Kidney epithelial cell (primary cell): Measurements from ENCODE around the gene PLXNA2. TPM values are rescaled to one million over a fixed set of nuclear protein-coding genes. Genes with fewer than 3 reads are reported as not detected.

ENCODE experiments used
- DNase-seq: peaks from one replicate; pipeline ENCODE4 v3.0.0-alpha.2; 2010; ENCODE audit warnings: low read depth
- H3K27me3 ChIP-seq: 2 replicates; pipeline ENCODE4 v1.6.0; 2011; ENCODE audit warnings: low read length; ENCODE audit not compliant: control insufficient read depth, insufficient read depth
- H3K36me3 ChIP-seq: 2 replicates; pipeline ENCODE4 v1.5.1; 2011; ENCODE audit warnings: low read length; ENCODE audit not compliant: control insufficient read depth, insufficient read depth
- H3K4me3 ChIP-seq: 2 replicates; pipeline ENCODE4 v1.5.1; 2011; ENCODE audit warnings: low read depth, mild to moderate bottlenecking, control low read depth, low read length
- total RNA-seq: library from RNA; depleted of rRNA; stranded (reverse); fragments of >200 nt; gene quantifications from 2 replicates; pipeline ENCODE4 v1.2.3, GENCODE V29; 2015
- TF ChIP-seq, protein P1 (sequence below): IDR thresholded peaks from 2 replicates; pipeline ENCODE4 v1.5.1; 2011; ENCODE audit warnings: mild to moderate bottlenecking, moderate library complexity, low read length, control low read depth, inconsistent platforms; ENCODE audit not compliant: insufficient read depth, poor library complexity, severe bottlenecking

Gene PLXNA2
- total RNA-seq, 1 donor from 2014 or later, result 6.9 TPM

DNA sequence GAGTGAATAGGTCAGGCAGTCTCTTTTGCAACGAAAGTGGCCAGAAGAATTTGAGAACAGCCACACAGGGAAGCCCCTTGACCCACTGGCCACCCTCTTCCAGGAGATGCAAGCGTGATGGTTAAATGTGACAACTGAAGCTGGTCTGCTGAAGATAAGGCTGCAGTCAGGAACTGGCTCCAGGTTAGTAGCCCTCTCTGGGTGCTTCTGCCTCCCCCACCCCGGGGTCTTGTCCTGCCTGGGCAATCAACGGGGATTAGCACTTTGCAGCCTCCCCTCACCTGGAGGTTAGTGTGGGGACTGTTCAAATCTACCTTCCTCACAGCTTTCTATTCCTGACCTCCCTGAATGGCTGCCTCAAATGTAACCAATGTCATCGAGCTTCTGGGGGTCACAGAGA lies 125.9 kb downstream of the PLXNA2 start:
- DNase-seq, result no peak
- no peaks in the 10 kb centered on the region for H3K27me3 ChIP-seq
- no peak overlapping the region for H3K4me3 ChIP-seq
- TF ChIP-seq, protein P1, sequence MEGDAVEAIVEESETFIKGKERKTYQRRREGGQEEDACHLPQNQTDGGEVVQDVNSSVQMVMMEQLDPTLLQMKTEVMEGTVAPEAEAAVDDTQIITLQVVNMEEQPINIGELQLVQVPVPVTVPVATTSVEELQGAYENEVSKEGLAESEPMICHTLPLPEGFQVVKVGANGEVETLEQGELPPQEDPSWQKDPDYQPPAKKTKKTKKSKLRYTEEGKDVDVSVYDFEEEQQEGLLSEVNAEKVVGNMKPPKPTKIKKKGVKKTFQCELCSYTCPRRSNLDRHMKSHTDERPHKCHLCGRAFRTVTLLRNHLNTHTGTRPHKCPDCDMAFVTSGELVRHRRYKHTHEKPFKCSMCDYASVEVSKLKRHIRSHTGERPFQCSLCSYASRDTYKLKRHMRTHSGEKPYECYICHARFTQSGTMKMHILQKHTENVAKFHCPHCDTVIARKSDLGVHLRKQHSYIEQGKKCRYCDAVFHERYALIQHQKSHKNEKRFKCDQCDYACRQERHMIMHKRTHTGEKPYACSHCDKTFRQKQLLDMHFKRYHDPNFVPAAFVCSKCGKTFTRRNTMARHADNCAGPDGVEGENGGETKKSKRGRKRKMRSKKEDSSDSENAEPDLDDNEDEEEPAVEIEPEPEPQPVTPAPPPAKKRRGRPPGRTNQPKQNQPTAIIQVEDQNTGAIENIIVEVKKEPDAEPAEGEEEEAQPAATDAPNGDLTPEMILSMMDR, result no peak
- no peaks in the 10 kb centered on the region for H3K36me3 ChIP-seq

DNA sequence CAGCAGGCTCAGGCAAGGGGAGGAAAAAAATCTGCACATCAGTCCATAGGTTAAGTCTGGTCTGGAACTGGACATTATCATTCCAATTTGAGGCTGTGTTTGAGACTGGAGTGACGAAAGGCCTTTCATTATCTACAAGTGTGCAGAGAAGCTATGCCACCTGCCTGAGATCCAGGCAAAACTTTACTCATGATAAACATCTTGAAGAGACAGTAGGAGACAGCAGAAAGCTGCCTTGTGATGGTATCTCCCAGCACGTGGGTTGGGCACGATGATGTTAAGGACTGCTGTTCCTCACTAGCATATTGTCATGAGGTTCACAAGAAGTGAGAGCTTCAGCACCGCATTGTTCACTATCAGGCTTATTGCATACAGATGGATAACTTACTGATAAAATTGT lies 126.4 kb downstream of the PLXNA2 start:
- no peak for DNase-seq
- no peaks in the 10 kb centered on the region for H3K27me3 ChIP-seq
- TF ChIP-seq, protein P1, result no peak
- no peaks in the 10 kb centered on the region for H3K36me3 ChIP-seq
- no peak overlapping the region for H3K4me3 ChIP-seq

- no peaks in the 10 kb centered on the region for H3K27me3 ChIP-seq
- no peak for DNase-seq
- TF ChIP-seq, protein P1, result no peak
- H3K4me3 ChIP-seq, result no peak overlapping the region
- H3K36me3 ChIP-seq, result no peaks in the 10 kb centered on the region
These were observed 126.8 kb downstream of the PLXNA2 start for GRCh38 chr1:208117409-208117808.

DNA sequence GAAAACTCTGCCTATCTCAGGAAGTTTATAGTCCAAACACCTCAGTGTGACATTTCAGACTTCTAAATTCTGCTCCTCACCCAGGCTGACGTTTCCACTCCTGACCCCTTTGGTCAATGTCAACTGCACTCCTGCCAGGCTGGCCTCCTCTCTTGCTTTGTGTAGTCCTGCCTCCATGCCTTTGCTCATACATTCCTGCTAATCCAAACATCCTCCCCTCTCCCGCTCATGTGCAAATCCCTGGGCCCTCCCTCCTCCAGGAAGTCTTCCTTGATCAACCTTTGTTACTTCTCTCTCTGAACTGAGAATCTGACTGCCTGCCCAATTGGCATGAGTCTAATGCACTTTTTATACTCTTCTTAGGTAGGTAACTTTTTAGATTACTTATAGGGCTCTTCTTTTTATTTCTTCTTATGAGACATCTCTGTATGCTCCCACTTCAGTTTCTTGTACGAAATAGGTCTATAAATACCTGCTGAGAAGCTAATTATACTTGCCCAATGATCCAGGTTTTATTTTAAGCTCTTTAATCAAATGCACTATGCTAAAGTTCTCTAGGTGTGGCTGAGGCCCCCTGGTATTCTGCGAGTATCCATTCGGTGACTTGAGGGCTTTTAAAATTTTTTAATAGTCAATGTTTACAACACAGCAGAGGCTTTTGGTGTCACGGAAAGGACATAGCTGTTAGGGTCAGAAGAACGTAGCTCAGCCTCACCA lies 128.1 kb downstream of the PLXNA2 start:
- Histone ChIP-seq H3K4me3 (no peak overlapping the region), H3K36me3 (no peaks in the 10 kb centered on the region), H3K27me3 (no peaks in the 10 kb centered on the region)
- no peak for DNase-seq
- TF ChIP-seq, protein P1, result no peak

DNA sequence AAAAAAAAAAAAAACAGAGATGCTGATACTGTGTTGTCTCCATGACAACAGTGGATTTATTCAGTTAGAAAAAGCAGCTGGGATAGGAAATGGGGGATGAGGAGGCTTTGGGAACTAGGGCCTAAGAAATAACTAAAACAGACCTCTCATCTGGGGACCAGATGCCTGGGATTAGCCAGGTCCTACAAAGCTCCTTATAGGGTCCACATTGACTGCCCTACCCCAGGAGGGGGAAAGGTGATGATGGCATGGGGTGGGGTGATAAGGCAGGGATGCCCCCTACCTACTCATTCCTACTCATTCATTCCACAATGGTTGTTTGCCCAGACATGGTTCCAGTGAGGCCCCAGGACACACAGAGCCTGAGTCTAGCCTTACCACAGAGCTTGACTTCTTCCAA lies 131.2 kb downstream of the PLXNA2 start:
- Histone ChIP-seq H3K36me3 (no peaks in the 10 kb centered on the region), H3K4me3 (no peak overlapping the region), H3K27me3 (no peaks in the 10 kb centered on the region)
- TF ChIP-seq, protein P1, result no peak
- no peak for DNase-seq

DNA sequence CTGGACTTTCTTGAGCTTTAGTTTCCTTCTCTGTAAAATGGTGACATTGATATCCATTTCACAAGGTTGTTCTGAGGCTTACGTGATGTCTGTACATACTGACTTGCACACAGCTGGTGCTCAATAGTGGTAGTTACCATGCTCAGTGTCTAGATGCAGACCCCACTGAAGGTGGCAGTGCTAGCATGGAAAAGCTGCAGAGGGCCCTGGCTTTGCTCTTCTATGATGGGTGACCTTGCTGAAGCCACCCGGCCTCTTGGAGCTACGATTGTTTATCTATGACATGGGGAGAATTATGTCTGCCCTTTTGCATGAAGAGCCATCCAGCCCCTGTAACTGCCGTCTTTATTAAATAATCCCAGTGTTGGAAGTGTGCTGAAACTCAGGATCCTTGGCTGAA lies 131.8 kb downstream of the PLXNA2 start:
- TF ChIP-seq, protein P1, result no peak

More for the DNA sequence above, 131.8 kb downstream of the PLXNA2 start:
- Histone ChIP-seq H3K36me3 (no peaks in the 10 kb centered on the region), H3K27me3 (no peaks in the 10 kb centered on the region), H3K4me3 (no peak overlapping the region)
- DNase-seq, result no peak
